Activated CD4-positive, alpha-beta T cell treated with anti-CD3 and anti-CD28 coated beads for 24 hours (primary cell): ENCODE data around the gene MLANA.

ENCODE experiments used
- DNase-seq, 2 donors: peaks; one replicate each; pipeline ENCODE4 v3.0.0-alpha.2; 2020; ENCODE audit warnings: low read depth in 2 of 2

The MLANA gene

DNA sequence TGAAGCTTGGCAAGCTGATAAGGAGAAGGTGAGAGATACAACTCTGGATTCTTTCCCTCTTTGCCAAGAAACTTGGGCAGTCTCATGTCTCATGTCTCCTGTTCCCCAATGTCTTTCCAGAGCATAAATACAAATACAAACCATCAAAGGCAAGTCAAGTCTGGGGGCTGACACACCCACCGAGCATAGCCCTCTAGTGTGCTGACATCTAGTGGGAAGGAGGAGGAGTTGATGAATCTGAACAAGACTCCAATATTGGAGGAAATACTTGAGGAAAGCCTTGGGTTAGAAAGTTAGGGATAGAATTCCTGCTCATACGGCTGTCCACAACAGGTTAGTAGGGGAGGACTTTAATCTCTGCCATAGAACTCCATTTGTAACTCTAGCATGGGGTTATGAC, 8.6 kb downstream of the MLANA start:
- no peak for DNase-seq

DNA sequence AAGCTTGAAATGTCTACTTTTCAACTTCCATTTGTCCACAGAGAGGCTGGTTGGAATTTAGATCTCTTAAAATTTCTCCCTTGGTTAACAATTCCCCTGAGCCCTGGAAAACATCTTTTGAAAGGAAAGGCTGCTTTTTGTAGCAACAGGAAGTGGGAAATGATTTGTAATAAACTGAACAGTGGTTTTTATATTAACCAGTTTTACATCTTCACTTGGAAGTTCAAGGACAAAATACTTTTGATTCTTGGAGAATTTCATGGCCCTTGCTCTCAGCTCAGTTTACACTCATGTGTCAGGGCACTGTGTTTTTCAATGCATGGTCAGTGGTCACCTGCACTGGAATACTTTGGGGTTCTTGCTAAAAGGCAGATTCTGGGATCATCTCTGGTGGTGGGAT, 9.9 kb downstream of the MLANA start:
- DNase-seq: no peak

GRCh38 chr9:5902377-5902776, 11.7 kb downstream of the MLANA start:
- DNase-seq: no peak

- no peak for DNase-seq
These were observed 18.2 kb downstream of the MLANA start for GRCh38 chr9:5908918-5909317.

DNA sequence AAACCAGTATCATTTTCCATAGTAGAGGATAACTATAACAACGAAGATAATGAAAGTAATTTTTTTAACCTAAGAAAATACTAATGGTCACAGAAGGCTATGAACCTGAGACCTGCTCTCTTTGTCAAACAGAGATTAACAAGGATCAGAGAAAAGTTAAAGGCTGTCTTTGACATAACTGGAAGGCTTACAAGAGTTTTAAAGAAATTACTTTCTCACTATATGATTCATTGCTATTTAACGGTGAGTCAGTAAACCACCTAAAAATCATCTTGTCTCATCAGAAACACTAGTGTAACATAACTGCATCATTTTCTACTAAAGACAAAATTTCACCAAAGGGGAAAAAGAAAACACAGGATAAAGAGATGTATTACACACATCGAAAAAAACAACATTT, 19.3 kb downstream of the MLANA start:
- DNase-seq: no peak

DNA sequence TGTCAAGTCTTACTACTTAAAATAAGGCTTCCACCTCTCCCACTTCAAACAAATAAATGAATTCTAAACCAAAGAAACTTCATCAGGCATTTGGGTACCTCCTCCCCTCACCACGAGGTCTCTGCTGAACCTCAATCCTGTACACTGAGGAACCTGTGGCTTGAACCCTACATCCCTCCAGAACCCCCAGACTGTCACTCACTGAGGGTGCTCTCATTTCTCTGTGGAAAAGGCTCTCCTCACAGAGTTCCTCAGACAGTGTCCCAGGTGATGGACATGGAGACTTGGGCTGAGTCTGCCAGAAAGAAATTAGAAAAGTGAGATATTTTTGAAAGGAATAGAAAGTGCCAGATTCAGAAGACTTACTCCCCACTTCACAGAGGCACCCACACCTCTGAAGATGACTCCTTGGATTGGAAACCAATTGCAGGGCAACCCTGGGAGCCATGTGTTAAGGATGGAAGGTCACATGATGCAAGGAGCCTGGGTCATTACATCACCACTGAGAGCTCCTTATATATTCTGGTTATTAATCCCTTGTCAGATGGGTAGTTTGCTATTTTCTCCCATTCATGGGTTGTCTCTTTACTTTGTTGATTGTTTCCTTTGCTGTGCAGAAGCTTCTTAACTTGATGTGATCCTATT, 19.8 kb downstream of the MLANA start:
- DNase-seq: no peak

- no peak for DNase-seq
These were observed 24.7 kb downstream of the MLANA start for GRCh38 chr9:5915438-5915837.

GRCh38 chr9:5917273-5917672, 26.6 kb downstream of the MLANA start:
- DNase-seq: no peak

- no peak for DNase-seq
These were observed 27.2 kb downstream of the MLANA start for GRCh38 chr9:5917888-5918287.

- no peak for DNase-seq
These were observed 27.8 kb downstream of the MLANA start for GRCh38 chr9:5918460-5918859.

- DNase-seq: no peak
These were observed 30.2 kb downstream of the MLANA start for GRCh38 chr9:5920860-5921328.

GRCh38 chr9:5922192-5922591, 31.5 kb downstream of the MLANA start:
- no peak for DNase-seq

DNA sequence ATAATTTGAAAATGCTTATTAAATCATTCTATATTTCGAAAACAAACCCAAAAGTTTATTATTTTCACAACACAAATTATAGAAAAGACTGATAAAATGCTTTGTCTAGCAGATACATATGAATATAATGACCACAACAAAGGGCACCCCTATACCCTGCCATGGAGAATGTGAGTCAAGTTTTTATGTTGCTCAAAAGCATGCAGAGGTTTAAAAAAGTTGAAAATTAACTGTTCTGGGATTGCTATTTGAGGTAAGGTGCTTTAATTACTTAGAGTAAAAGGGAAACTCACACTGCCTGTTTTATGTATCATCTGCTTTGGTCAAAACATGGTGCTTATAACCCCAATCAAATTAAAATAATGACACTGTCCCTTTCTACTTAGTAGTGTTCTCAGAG, 41.0 kb downstream of the MLANA start:
- no peak for DNase-seq

DNA sequence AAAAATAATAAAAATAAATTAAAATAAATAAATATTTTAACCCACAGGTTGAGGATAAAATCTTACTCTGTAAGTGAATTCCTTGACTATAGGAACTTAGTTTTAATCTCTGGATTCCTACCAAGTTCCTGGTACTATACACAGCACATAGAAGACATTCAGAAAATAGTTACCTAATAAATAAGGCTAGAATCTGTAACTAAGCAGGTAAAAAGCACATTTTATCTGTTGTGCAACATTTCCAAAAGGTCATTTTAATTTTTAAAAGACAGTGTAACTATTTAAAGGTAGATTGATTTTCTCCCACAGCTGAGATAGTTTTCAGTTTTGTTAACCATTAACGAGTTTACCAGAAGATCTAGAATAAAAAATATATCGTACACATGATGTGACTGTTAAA, 47.8 kb downstream of the MLANA start:
- no peak for DNase-seq

GRCh38 chr9:5939530-5939929, 48.8 kb downstream of the MLANA start:
- no peak for DNase-seq

- DNase-seq: no peak
These were observed 50.5 kb downstream of the MLANA start for GRCh38 chr9:5941214-5941613.

GRCh38 chr9:5945112-5945511, 54.4 kb downstream of the MLANA start:
- no peak for DNase-seq

- no peak for DNase-seq
These were observed 57.2 kb downstream of the MLANA start for GRCh38 chr9:5947912-5948311.

GRCh38 chr9:5949103-5949699, 58.5 kb downstream of the MLANA start:
- DNase-seq: no peak

DNA sequence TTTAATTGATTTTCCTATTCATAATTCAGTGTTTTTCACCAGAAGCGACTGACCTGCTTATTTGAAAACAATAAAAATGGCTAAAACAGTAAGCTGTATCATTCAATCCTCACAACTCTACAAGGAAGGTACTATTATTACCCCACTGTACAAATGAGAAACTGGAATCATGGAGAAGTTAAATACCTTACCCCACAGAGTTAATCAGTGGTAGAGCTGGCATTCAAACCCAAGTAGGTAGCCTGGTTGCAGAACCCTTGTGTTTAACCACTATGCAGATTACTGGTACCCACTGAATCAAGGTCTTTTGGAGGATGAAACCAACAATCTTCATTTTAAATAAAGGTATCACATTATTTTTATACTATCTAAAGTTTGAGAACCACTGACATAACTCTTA, 59.6 kb downstream of the MLANA start:
- no peak for DNase-seq

DNA sequence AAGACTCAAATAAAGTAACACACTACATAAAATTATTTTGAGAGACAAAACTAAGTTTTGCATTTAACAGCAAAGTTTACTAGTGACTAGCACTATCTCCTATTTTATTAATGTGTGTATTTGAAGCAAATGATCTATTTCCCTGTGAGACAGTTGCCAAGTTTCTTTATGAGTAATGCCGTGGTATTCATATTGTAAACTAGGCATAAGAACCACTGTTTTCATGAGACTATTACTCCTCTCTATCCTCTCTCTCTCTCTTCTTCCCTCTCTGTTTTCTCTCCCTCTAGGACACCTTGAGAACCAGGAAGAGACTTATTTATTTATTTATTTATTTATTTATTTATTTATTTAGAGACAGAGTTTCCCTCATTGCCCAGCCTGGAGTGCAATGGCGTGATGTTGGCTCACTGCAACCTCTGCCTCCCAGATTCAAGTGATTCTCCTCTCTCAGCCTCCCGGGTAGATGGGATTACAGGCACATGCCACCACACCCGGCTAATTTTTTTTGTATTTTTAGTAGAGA, 61.1 kb downstream of the MLANA start:
- DNase-seq: no peak

GRCh38 chr9:5953743-5954707, 63.3 kb downstream of the MLANA start:
- no peak for DNase-seq
